H1 (cell line): ENCODE measurements around the gene RBM4B. TPM values are rescaled to one million over a fixed set of nuclear protein-coding genes. Genes with fewer than 3 reads are reported as not detected.

Experiments
- CTCF ChIA-PET: fragments of 300-600 bp; sonication (Branson Sonifier 250); formaldehyde crosslinking; loops from one replicate; lab custom pipeline; 2021; ENCODE audit not compliant: partially characterized antibody; lab: Charles Lee
- POLR2A ChIA-PET: fragments of 300-600 bp; sonication (Branson Sonifier 250); formaldehyde crosslinking; loops from one replicate; lab custom pipeline; 2021; ENCODE audit warnings: inconsistent platforms; ENCODE audit not compliant: partially characterized antibody; lab: Charles Lee
- DNase-seq, 2 experiments: peaks; one replicate each; pipeline versions ENCODE4 v3.0.0 to v3.0.0-alpha.2; 2010 to 2022; ENCODE audit warnings: low spot score in 2 of 2, low read depth in 1 of 2, mixed read lengths in 1 of 2
- FAIRE-seq: peaks from 2 replicates; lab custom pipeline; 2011; peaks lifted over from hg19 to GRCh38; lab: Jason Lieb, UNC
- H2AFZ ChIP-seq: 2 replicates; pipeline ENCODE4 v1.8.1; 2012; ENCODE audit warnings: low read length, inconsistent platforms
- H2AK5ac ChIP-seq: 2 replicates; pipeline ENCODE4 v1.6.1; 2013; ENCODE audit warnings: low read depth, low read length
- H2BK120ac ChIP-seq: replicated peaks from 2 replicates; pipeline ENCODE3; 2013; ENCODE audit warnings: low read depth, low read length, inconsistent platforms
- H2BK12ac ChIP-seq: 2 replicates; pipeline ENCODE4 v1.6.1; 2013; ENCODE audit warnings: low read depth, low read length
- H2BK15ac ChIP-seq: 2 replicates; pipeline ENCODE4 v1.6.1; 2013; ENCODE audit warnings: low read length
- H2BK20ac ChIP-seq: 2 replicates; pipeline ENCODE4 v1.6.1; 2013; ENCODE audit warnings: low read length
- H2BK5ac ChIP-seq: 2 replicates; pipeline ENCODE4 v1.6.1; 2013; ENCODE audit warnings: low read depth, low read length
- H3K14ac ChIP-seq: 2 replicates; pipeline ENCODE4 v1.6.1; 2013; ENCODE audit warnings: inconsistent platforms; ENCODE audit not compliant: insufficient read length
- H3K18ac ChIP-seq: 2 replicates; pipeline ENCODE4 v1.6.1; 2013; ENCODE audit warnings: low read length; ENCODE audit errors: extremely low read depth
- H3K23ac ChIP-seq: 2 replicates; pipeline ENCODE4 v1.6.1; 2013; ENCODE audit warnings: inconsistent platforms; ENCODE audit not compliant: insufficient read length
- H3K23me2 ChIP-seq: 2 replicates; pipeline ENCODE4 v1.6.1; 2013; ENCODE audit warnings: low read depth, low read length
- H3K27ac ChIP-seq: 2 replicates; pipeline ENCODE4 v1.6.1; 2011; ENCODE audit warnings: low read depth, low read length, inconsistent platforms
- H3K27me3 ChIP-seq, 4 experiments: replicated peaks in 1 of 4; 1 replicate in 1 of 4; 2 replicates in 3 of 4; pipeline versions ENCODE4 v1.6.1 to v1.8.1; 2011 to 2013; ENCODE audit warnings: low read length in 3 of 4, mild to moderate bottlenecking in 3 of 4, inconsistent platforms in 2 of 4, mixed read lengths in 2 of 4, moderate library complexity in 1 of 4; ENCODE audit not compliant: control insufficient read depth in 3 of 4, insufficient read depth in 3 of 4; ENCODE audit errors: extremely low read depth in 1 of 4
- H3K36me3 ChIP-seq, 4 experiments: 2 replicates each; pipeline versions ENCODE4 v1.6.1 to v1.8.1; 2011 to 2013; ENCODE audit warnings: mild to moderate bottlenecking in 4 of 4, low read length in 3 of 4, moderate library complexity in 2 of 4, control low read depth in 1 of 4, inconsistent platforms in 1 of 4; ENCODE audit not compliant: insufficient read depth in 4 of 4, control insufficient read depth in 2 of 4
- H3K4ac ChIP-seq: replicated peaks from 2 replicates; pipeline ENCODE3; 2013; ENCODE audit warnings: low read length, low read depth, mixed read lengths, inconsistent platforms; ENCODE audit not compliant: insufficient read length
- H3K4me1 ChIP-seq, 4 experiments: replicated peaks in 1 of 4; 1 replicate in 1 of 4; 2 replicates in 3 of 4; pipeline versions ENCODE4 v1.6.1 to v1.8.1; 2011 to 2013; ENCODE audit warnings: low read length in 3 of 4, inconsistent platforms in 2 of 4, mixed read lengths in 1 of 4; ENCODE audit not compliant: insufficient read depth in 4 of 4, control insufficient read depth in 3 of 4
- H3K4me2 ChIP-seq, 2 experiments: 2 replicates each; pipeline versions ENCODE4 v1.6.1 to v1.8.1; 2011 to 2013; ENCODE audit warnings: low read depth in 2 of 2, low read length in 2 of 2, control low read depth in 1 of 2, inconsistent platforms in 1 of 2, mild to moderate bottlenecking in 1 of 2; ENCODE audit not compliant: insufficient read depth in 1 of 2
- H3K4me3 ChIP-seq, 4 experiments: fragments of 200-600, 300-600 bp in 1 of 4; sonication (generic), shearing (Covaris generic), sonication (Bioruptor Twin) in 1 of 4; 2 replicates each; pipeline versions ENCODE4 v1.5.1 to v1.8.1; 2011 to 2016; ENCODE audit warnings: low read length in 4 of 4, low read depth in 3 of 4, control low read depth in 2 of 4, inconsistent platforms in 2 of 4, mild to moderate bottlenecking in 2 of 4, mixed read lengths in 1 of 4, moderate library complexity in 1 of 4; ENCODE audit not compliant: insufficient read depth in 2 of 4; ENCODE audit errors: extremely low read depth in 1 of 4
- H3K56ac ChIP-seq: replicated peaks from 2 replicates; pipeline ENCODE3; 2013; ENCODE audit warnings: low read depth, mild to moderate bottlenecking, mixed read lengths, low read length, inconsistent platforms; ENCODE audit not compliant: insufficient read length
- H3K79me1 ChIP-seq: 2 replicates; pipeline ENCODE4 v1.6.1; 2013; ENCODE audit warnings: low read depth, low read length, control low read depth
- H3K79me2 ChIP-seq, 2 experiments: 2 replicates each; pipeline versions ENCODE4 v1.6.1 to v1.8.1; 2012 to 2013; ENCODE audit warnings: low read length in 2 of 2, mild to moderate bottlenecking in 2 of 2, inconsistent platforms in 1 of 2; ENCODE audit not compliant: insufficient read depth in 2 of 2, control insufficient read depth in 1 of 2
- H3K9ac ChIP-seq, 4 experiments: replicated peaks in 1 of 4; 1 replicate in 1 of 4; 2 replicates in 3 of 4; pipeline versions ENCODE4 v1.6.1 to v1.8.1; 2011 to 2013; ENCODE audit warnings: low read depth in 3 of 4, low read length in 3 of 4, control low read depth in 2 of 4, mild to moderate bottlenecking in 2 of 4, moderate library complexity in 2 of 4, inconsistent platforms in 1 of 4; ENCODE audit errors: extremely low read depth in 1 of 4
- H3K9me3 ChIP-seq, 2 experiments: 2 replicates each; pipeline versions ENCODE4 v1.6.1 to v1.8.1; 2012 to 2013; ENCODE audit warnings: mild to moderate bottlenecking in 2 of 2, moderate library complexity in 2 of 2, control low read depth in 1 of 2, inconsistent platforms in 1 of 2, low read depth in 1 of 2, low read length in 1 of 2, mixed read lengths in 1 of 2; ENCODE audit not compliant: insufficient read depth in 2 of 2
- H4K20me1 ChIP-seq, 2 experiments: replicated peaks in 1 of 2; 2 replicates each; pipeline versions ENCODE3 to v1.8.1; 2011 to 2013; ENCODE audit warnings: inconsistent platforms in 2 of 2, low read length in 2 of 2, mild to moderate bottlenecking in 1 of 2; ENCODE audit not compliant: insufficient read depth in 2 of 2, control insufficient read depth in 1 of 2
- H4K5ac ChIP-seq: 2 replicates; pipeline ENCODE4 v1.6.1; 2013; ENCODE audit warnings: low read length, low read depth, mixed read lengths, inconsistent platforms; ENCODE audit not compliant: insufficient read length
- H4K8ac ChIP-seq: 2 replicates; pipeline ENCODE4 v1.8.0; 2013; ENCODE audit warnings: mild to moderate bottlenecking, moderate library complexity, low read length, inconsistent platforms; ENCODE audit not compliant: insufficient read depth; ENCODE audit errors: extremely low read depth
- H4K91ac ChIP-seq: replicated peaks from 2 replicates; pipeline ENCODE3; 2013; ENCODE audit warnings: low read length, mixed read lengths, inconsistent platforms; ENCODE audit not compliant: insufficient read length
- ATF3 ChIP-seq: IDR thresholded peaks from 2 replicates; pipeline ENCODE4 v1.6.1; 2011; ENCODE audit warnings: low read depth, mild to moderate bottlenecking, low read length; ENCODE audit not compliant: insufficient read depth
- CBX8 ChIP-seq: fragments of 300-800, 300-1000 bp; sonication (generic); IDR thresholded peaks from 2 replicates; pipeline ENCODE4 v1.7.1; 2016; ENCODE audit warnings: low read depth, low read length, borderline replicate concordance
- CEBPB ChIP-seq: IDR thresholded peaks from 2 replicates; pipeline ENCODE4 v1.6.1; 2012; ENCODE audit warnings: low read depth, low read length
- CHD2 ChIP-seq: IDR thresholded peaks from 2 replicates; pipeline ENCODE4 v1.6.1; 2012; ENCODE audit warnings: low read length, improper control_type of control experiment
- GABPA ChIP-seq: IDR thresholded peaks from 2 replicates; pipeline ENCODE4 v1.6.1; 2011; ENCODE audit warnings: mild to moderate bottlenecking, low read length, moderate library complexity, borderline replicate concordance; ENCODE audit not compliant: insufficient read depth
- GTF2F1 ChIP-seq: IDR thresholded peaks from 2 replicates; pipeline ENCODE4 v1.6.1; 2012; ENCODE audit warnings: low read depth, low read length, improper control_type of control experiment, borderline replicate concordance
- JUND ChIP-seq: IDR thresholded peaks from 2 replicates; pipeline ENCODE4 v1.6.1; 2011; ENCODE audit warnings: mild to moderate bottlenecking, improper control_type of control experiment, low read length
- NANOG ChIP-seq: IDR thresholded peaks from 2 replicates; pipeline ENCODE4 v1.6.1; 2011; ENCODE audit warnings: low read length, low read depth, mild to moderate bottlenecking, inconsistent platforms; ENCODE audit not compliant: insufficient read depth, poor library complexity, severe bottlenecking
- POU5F1 ChIP-seq: IDR thresholded peaks from 2 replicates; pipeline ENCODE4 v1.6.1; 2011; ENCODE audit warnings: low read depth, mild to moderate bottlenecking, low read length, moderate library complexity
- SIN3A ChIP-seq, 2 experiments: IDR thresholded peaks in 1 of 2; conservative IDR thresholded peaks in 1 of 2; 2 replicates each; pipeline ENCODE4 v1.6.1; 2011 to 2012; ENCODE audit warnings: low read length in 2 of 2, improper control_type of control experiment in 1 of 2, low read depth in 1 of 2, mild to moderate bottlenecking in 1 of 2
- SP2 ChIP-seq: IDR thresholded peaks from 2 replicates; pipeline ENCODE4 v1.6.1; 2012; ENCODE audit warnings: mild to moderate bottlenecking, low read length, inconsistent platforms
- SP4 ChIP-seq: IDR thresholded peaks from 2 replicates; pipeline ENCODE4 v1.6.1; 2012; ENCODE audit warnings: low read length, inconsistent platforms
- TEAD4 ChIP-seq: IDR thresholded peaks from 2 replicates; pipeline ENCODE4 v1.6.1; 2012; ENCODE audit warnings: low read depth, low read length, inconsistent platforms, mixed read lengths
- WGBS, 2 experiments: shearing (Covaris generic) in 1 of 2; methylation state at CpG; one replicate each; pipeline versions ENCODE4 v1.1.6 to v1.1.7; 2013 to 2015; ENCODE audit warnings: low lambda C conversion rate in 2 of 2, mixed read lengths in 2 of 2, inconsistent platforms in 1 of 2, low coverage in 1 of 2, missing lambda C conversion rate in 1 of 2; ENCODE audit not compliant: insufficient replicate concordance in 2 of 2, insufficient coverage in 1 of 2, insufficient read length in 1 of 2; ENCODE audit errors: extremely low coverage in 1 of 2, missing lambda C conversion rate in 1 of 2; 5-methylcytosine and 5-hydroxymethylcytosine counted together
- polyA plus RNA-seq, 7 experiments: library from polyadenylated mRNA; depleted of rRNA in 3 of 7; stranded (reverse) in 5 of 7; unstranded in 2 of 7; fragments of >200 nt in 5 of 7; fragments of 200-250 nt in 2 of 7; gene quantifications; 1 replicate in 5 of 7; 2 replicates in 1 of 7; 4 replicates in 1 of 7; pipeline versions ENCODE4 v1.2.1 to v1.2.3, GENCODE V29; 2011 to 2013; ENCODE audit warnings: missing spikeins in 2 of 7, mixed read lengths in 2 of 7
- total RNA-seq: library from RNA; stranded (reverse); fragmentation: NEBNext Ultra II Directional; extraction: Animal tissue kit (Norgen Biotek cat#: 25700); gene quantifications from 2 replicates; pipeline ENCODE4 v1.2.1, GENCODE V29; 2021

RBM4B gene
- total and polyA plus RNA-seq, 2 of the 8 experiments (the other 6 are each of a cell fraction or from before 2014, with no cell fraction given): 27.5 to 30.5 TPM

GRCh38 chr11:66713746-66714480 lies 36.2 kb upstream of the RBM4B start:
- POLR2A ChIA-PET: no interaction called here
- CTCF ChIA-PET: interaction anchor here (0.6 to 1.8 kb wide), 4 partner anchors 19 to 295 kb away, joined by 3 to 4 read pairs (median 3); no protein-coding TSS in a partner anchor
- H4K8ac ChIP-seq: no peak overlapping the region
- TF ChIP-seq POU5F1 (no peak), CBX8 (no peak), GABPA (no peak), JUND (no peak), NANOG (no peak), ATF3 (no peak), CHD2 (no peak), TEAD4 (no peak), CEBPB (no peak), SIN3A (conservative IDR thresholded peaks at IDR 0.05 in 1 of 2, IDR thresholded peaks at IDR 0.05 in 1 of 2; ENCODE audit: low read depth in 1 of 2, low read length in 2 of 2) (no peak), SP2 (no peak), GTF2F1 (no peak), SP4 (no peak)

More at GRCh38 chr11:66713746-66714480, 36.2 kb upstream of the RBM4B start:
- no peak overlapping the region for H3K27ac ChIP-seq
- no peak overlapping the region for H3K23ac ChIP-seq
- H3K79me1 ChIP-seq: peaks cover 7% of the 10 kb centered on the region
- no peaks in the 10 kb centered on the region for H4K20me1 ChIP-seq
- no peak overlapping the region for H2AFZ ChIP-seq
- FAIRE-seq (no peak), DNase-seq (no peak)
- no peak overlapping the region for H2BK120ac ChIP-seq
- no peak overlapping the region for H2BK12ac ChIP-seq
- no peak overlapping the region for H3K18ac ChIP-seq
- H3K27me3 ChIP-seq: no peaks in the 10 kb centered on the region
- H3K4me3 ChIP-seq: no peak overlapping the region
- WGBS, 2 experiments: 87% methylated on average over 12 of the region's 12 CpGs; no CpG with 5 or more reads in 1 of the 2 experiments
- peaks cover 0 to 9% of the 10 kb centered on the region in 2 experiments; a peak in 1 of 4 replicates for H3K79me2 ChIP-seq
- no peak overlapping the region for H3K4me2 ChIP-seq
- H3K4me1 ChIP-seq: peaks cover 0 to 12% (median 9%) of the 10 kb centered on the region in 4 experiments; a peak in 6 of 7 replicates
- peaks cover 14 to 52% (median 49%) of the 10 kb centered on the region in 4 experiments for H3K36me3 ChIP-seq
- H3K56ac ChIP-seq: no peak overlapping the region
- no peak overlapping the region for H2BK5ac ChIP-seq
- no peak overlapping the region for H4K91ac ChIP-seq
- no peak overlapping the region for H2BK15ac ChIP-seq
- H2AK5ac ChIP-seq: no peak overlapping the region
- no peak overlapping the region for H3K4ac ChIP-seq
- H4K5ac ChIP-seq: no peak overlapping the region
- no peak overlapping the region for H2BK20ac ChIP-seq
- no peaks in the 10 kb centered on the region for H3K23me2 ChIP-seq
- H3K9ac ChIP-seq: no peak overlapping the region
- H3K14ac ChIP-seq: no peak overlapping the region
- H3K9me3 ChIP-seq: no peaks in the 10 kb centered on the region
